ENCODE data around the gene CTNNA3. TPM values are rescaled to one million over a fixed set of nuclear protein-coding genes. Genes with fewer than 3 reads are reported as not detected.

CTNNA3 gene
- total and polyA plus RNA-seq, 7 donors: under 0.01 to 4.6 (median 2.4) TPM; not detected in 1

DNA sequence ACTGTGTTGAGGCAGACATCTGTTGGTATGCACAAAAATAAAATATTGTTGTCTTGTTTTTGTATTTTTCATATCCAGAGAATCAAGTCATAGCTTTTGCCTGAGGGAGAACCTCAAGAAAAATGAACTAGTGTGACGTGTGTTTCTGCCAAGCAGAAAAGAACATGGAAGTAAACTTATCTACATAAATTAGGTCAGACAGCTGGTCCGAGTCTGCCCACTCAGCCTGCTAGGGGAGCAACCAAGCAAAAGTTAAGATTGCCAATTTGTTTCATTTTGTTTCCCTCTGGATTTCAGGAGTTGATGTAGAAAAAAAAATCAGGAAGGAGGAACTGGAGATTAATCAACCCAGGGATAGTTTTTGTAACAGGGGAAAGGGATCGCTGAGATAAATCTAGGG lies 1342.6 kb downstream of the CTNNA3 start:
- DNase-seq: no peak
- no peak for TF ChIP-seq POLR2AphosphoS5 (IDR thresholded peaks at IDR 0.05)
- no peak for TF ChIP-seq POLR2A (IDR thresholded peaks at IDR 0.05)
- TF ChIP-seq CTCF (IDR thresholded peaks at IDR 0.05): no peak
- TF ChIP-seq EP300 (IDR thresholded peaks at IDR 0.05): no peak
- intact Hi-C loops (cut with DNase I): no loop called here
- WGBS, 2 donors: 72 to 73% methylated on average over 3 of the region's 3 CpGs
- H3K4me1 ChIP-seq: no peaks in the 10 kb centered on the region
- H3K36me3 ChIP-seq: no peaks in the 10 kb centered on the region
- H3K27me3 ChIP-seq: no peaks in the 10 kb centered on the region
- H3K4me3 ChIP-seq: no peak overlapping the region
- H3K9me3 ChIP-seq: no peaks in the 10 kb centered on the region
- H3K27ac ChIP-seq: no peak overlapping the region

GRCh38 chr10:66350622-66351399 lies 1345.2 kb downstream of the CTNNA3 start:
- no peak for TF ChIP-seq POLR2A (IDR thresholded peaks at IDR 0.05)
- H3K27me3 ChIP-seq: no peaks in the 10 kb centered on the region
- H3K9me3 ChIP-seq: peaks cover 0 to 3% (median 1%) of the 10 kb centered on the region in 4 donors
- H3K36me3 ChIP-seq: no peaks in the 10 kb centered on the region
- H3K27ac ChIP-seq: no peak overlapping the region
- H3K4me1 ChIP-seq: no peaks in the 10 kb centered on the region
- no peak overlapping the region for H3K4me3 ChIP-seq
- 82% methylated on average over 1 of the region's 1 CpG for WGBS, 2 donors
- intact Hi-C loops (cut with DNase I): no loop called here
- no peak for DNase-seq

DNA sequence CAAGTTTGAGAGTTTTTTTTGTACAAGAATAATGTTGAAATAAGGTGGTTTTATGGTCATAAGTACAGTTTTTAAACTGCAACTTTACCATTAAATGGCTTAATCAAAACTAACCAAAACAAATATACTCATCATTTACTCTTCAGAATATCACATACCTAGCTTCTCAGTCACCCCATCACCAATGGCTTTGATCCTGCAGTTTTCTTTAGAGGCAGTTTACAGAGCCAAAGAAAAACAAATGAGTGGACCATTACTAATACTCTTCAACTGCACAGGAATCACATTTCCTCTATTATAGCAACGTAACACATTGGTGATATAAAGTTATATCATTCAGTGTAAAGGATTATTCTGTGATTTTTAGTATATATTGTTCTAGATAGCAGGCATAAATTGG lies 1346.3 kb downstream of the CTNNA3 start:
- Histone ChIP-seq H3K27ac (no peak overlapping the region), H3K27me3 (no peaks in the 10 kb centered on the region), H3K4me3 (no peak overlapping the region), H3K36me3 (no peaks in the 10 kb centered on the region), H3K4me1 (no peaks in the 10 kb centered on the region), H3K9me3 (peaks cover 0 to 3% (median 1%) of the 10 kb centered on the region in 4 donors)
- no peak for TF ChIP-seq POLR2A (IDR thresholded peaks at IDR 0.05)
- TF ChIP-seq POLR2AphosphoS5 (IDR thresholded peaks at IDR 0.05): no peak
- no peak for TF ChIP-seq CTCF (IDR thresholded peaks at IDR 0.05)
- TF ChIP-seq EP300 (IDR thresholded peaks at IDR 0.05): no peak
- WGBS, 2 donors: 68 to 69% methylated on average over 1 of the region's 1 CpG
- DNase-seq: no peak
- intact Hi-C loops (cut with DNase I): no loop called here

GRCh38 chr10:66349076-66349475 lies 1346.9 kb downstream of the CTNNA3 start:
- DNase-seq: no peak
- WGBS, 2 donors: 87 to 91% methylated on average over 2 of the region's 2 CpGs
- Histone ChIP-seq H3K36me3 (no peaks in the 10 kb centered on the region), H3K27ac (no peak overlapping the region), H3K27me3 (no peaks in the 10 kb centered on the region), H3K4me3 (no peak overlapping the region), H3K4me1 (no peaks in the 10 kb centered on the region), H3K9me3 (peaks cover 0 to 3% (median 1%) of the 10 kb centered on the region in 4 donors)
- no peak for TF ChIP-seq POLR2A (IDR thresholded peaks at IDR 0.05)
- no peak for TF ChIP-seq CTCF (IDR thresholded peaks at IDR 0.05)
- TF ChIP-seq POLR2AphosphoS5 (IDR thresholded peaks at IDR 0.05): no peak
- TF ChIP-seq EP300 (IDR thresholded peaks at IDR 0.05): no peak
- intact Hi-C loops (cut with DNase I): no loop called here

DNA sequence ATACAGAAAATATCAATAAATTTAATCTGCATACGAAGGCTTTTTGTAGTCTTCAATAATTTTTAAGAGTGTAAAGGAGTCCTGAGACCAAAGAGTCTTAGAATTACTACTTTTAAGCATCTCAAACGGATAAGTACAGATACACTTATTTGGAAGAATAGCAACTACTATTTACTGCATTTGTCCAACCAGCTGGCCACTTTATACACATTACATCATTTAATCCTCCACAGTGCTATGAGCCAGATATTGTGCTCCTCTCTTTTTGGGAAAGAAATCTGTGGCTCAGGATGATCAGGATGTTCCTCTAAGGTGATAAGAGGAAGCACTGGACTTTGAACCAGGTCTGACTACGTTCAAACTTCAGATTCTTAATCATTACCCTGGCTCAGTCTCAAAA lies 1358.8 kb downstream of the CTNNA3 start:
- Histone ChIP-seq H3K36me3 (no peaks in the 10 kb centered on the region), H3K27me3 (no peaks in the 10 kb centered on the region), H3K27ac (no peak overlapping the region), H3K4me1 (no peaks in the 10 kb centered on the region), H3K4me3 (no peak overlapping the region), H3K9me3 (no peaks in the 10 kb centered on the region)
- intact Hi-C loops (cut with DNase I): no loop called here
- TF ChIP-seq POLR2A (IDR thresholded peaks at IDR 0.05) (no peak), POLR2AphosphoS5 (IDR thresholded peaks at IDR 0.05) (no peak), CTCF (IDR thresholded peaks at IDR 0.05) (no peak), EP300 (IDR thresholded peaks at IDR 0.05) (no peak)
- DNase-seq: no peak
- WGBS, 2 donors: 44 to 46% methylated on average over 3 of the region's 3 CpGs
